HEK293 (cell line): ENCODE measurements around the gene FAM98C.

Source experiments
- CTCF ChIA-PET: fragments of 350-600 bp; formaldehyde crosslinking; extraction: SDS; loops from one replicate; lab custom pipeline; 2021; ENCODE audit warnings: antibody characterized with exemption; lab: Yijun Ruan, JAX
- POLR2A ChIA-PET: fragments of 300-600 bp; formaldehyde crosslinking; extraction: SDS; loops from one replicate; lab custom pipeline; 2020; ENCODE audit warnings: antibody characterized with exemption, inconsistent platforms; lab: Yijun Ruan, JAX
- H3K27ac ChIP-seq: fragments of 200-500 bp; sonication (Bioruptor generic); 2 replicates; pipeline ENCODE4 v1.5.1; 2014; ENCODE audit warnings: low read depth, low read length, control low read depth, inconsistent platforms; ENCODE audit errors: extremely low read depth
- H3K36me3 ChIP-seq, 2 experiments: fragments of 200-500 bp in 1 of 2; sonication (Bioruptor generic) in 1 of 2; 1 replicate in 1 of 2; 2 replicates in 1 of 2; pipeline ENCODE4 v1.5.1; 2014 to 2017; ENCODE audit warnings: inconsistent platforms in 2 of 2, low read length in 2 of 2; ENCODE audit not compliant: control insufficient read depth in 2 of 2, insufficient read depth in 1 of 2
- H3K4me1 ChIP-seq: fragments of 200-500 bp; sonication (Bioruptor generic); 2 replicates; pipeline ENCODE4 v1.5.1; 2014; ENCODE audit warnings: mild to moderate bottlenecking, low read length, inconsistent platforms; ENCODE audit not compliant: control insufficient read depth, insufficient read depth
- H3K4me3 ChIP-seq: 2 replicates; pipeline ENCODE4 v1.5.1; 2011; ENCODE audit warnings: low read depth, mild to moderate bottlenecking, control low read depth, low read length, moderate library complexity
- H3K9me3 ChIP-seq: fragments of 200-500 bp; sonication (Bioruptor generic); 2 replicates; pipeline ENCODE4 v1.5.1; 2014; ENCODE audit warnings: low read depth, low read length, inconsistent platforms; ENCODE audit not compliant: control insufficient read depth, insufficient read depth
- BCL6B ChIP-seq: fragments of 450-650 bp; formaldehyde crosslinking; IDR thresholded peaks from 2 replicates; pipeline ENCODE4 v1.5.1; 2017; ENCODE audit warnings: missing biosample characterization, missing genetic modification characterization
- EGR2 ChIP-seq: fragments of 450-650 bp; formaldehyde crosslinking; IDR thresholded peaks from 2 replicates; pipeline ENCODE4 v1.5.1; 2016; ENCODE audit warnings: low read depth, missing biosample characterization, missing genetic modification characterization
- PRDM1 ChIP-seq: fragments of 450-650 bp; formaldehyde crosslinking; IDR thresholded peaks from 2 replicates; pipeline ENCODE4; 2016; ENCODE audit warnings: missing biosample characterization, missing genetic modification characterization
- YY1 ChIP-seq: fragments of 450-650 bp; formaldehyde crosslinking; IDR thresholded peaks from 2 replicates; pipeline ENCODE4 v1.5.1; 2018; ENCODE audit warnings: missing biosample characterization, missing genetic modification characterization
- ZBTB17 ChIP-seq: fragments of 450-650 bp; formaldehyde crosslinking; IDR thresholded peaks from 2 replicates; pipeline ENCODE4 v1.5.1; 2016; ENCODE audit warnings: missing biosample characterization, missing genetic modification characterization
- ZFHX2 ChIP-seq: fragments of 450-650 bp; formaldehyde crosslinking; conservative IDR thresholded peaks from 2 replicates; pipeline ENCODE4 v1.5.1; 2016; ENCODE audit warnings: missing biosample characterization, missing genetic modification characterization
- ZNF148 ChIP-seq: fragments of 450-650 bp; formaldehyde crosslinking; IDR thresholded peaks from 2 replicates; pipeline ENCODE4 v1.5.0; 2017; ENCODE audit warnings: missing biosample characterization, missing genetic modification characterization, borderline replicate concordance
- ZNF311 ChIP-seq: fragments of 450-650 bp; formaldehyde crosslinking; IDR thresholded peaks from 2 replicates; pipeline ENCODE4 v1.5.1; 2017; ENCODE audit warnings: missing biosample characterization, missing genetic modification characterization, borderline replicate concordance
- ZNF366 ChIP-seq: fragments of 450-650 bp; formaldehyde crosslinking; conservative IDR thresholded peaks from 2 replicates; pipeline ENCODE4 v1.5.1; 2016; ENCODE audit warnings: missing biosample characterization, missing genetic modification characterization
- ZNF623 ChIP-seq: fragments of 450-650 bp; formaldehyde crosslinking; IDR thresholded peaks from 2 replicates; pipeline ENCODE4 v1.5.1; 2016; ENCODE audit warnings: missing biosample characterization, missing genetic modification characterization
- ZNF645 ChIP-seq: fragments of 450-650 bp; formaldehyde crosslinking; IDR thresholded peaks from 2 replicates; pipeline ENCODE4; 2016; ENCODE audit warnings: missing biosample characterization, missing genetic modification characterization
- ZSCAN16 ChIP-seq: fragments of 450-650 bp; formaldehyde crosslinking; IDR thresholded peaks from 2 replicates; pipeline ENCODE4 v1.5.1; 2016; ENCODE audit warnings: missing biosample characterization, missing genetic modification characterization
- TF ChIP-seq, protein P1 (sequence below): fragments of 450-650 bp; formaldehyde crosslinking; IDR thresholded peaks from 2 replicates; pipeline ENCODE4 v1.5.1; 2017; ENCODE audit warnings: missing biosample characterization, missing genetic modification characterization

Gene FAM98C

DNA sequence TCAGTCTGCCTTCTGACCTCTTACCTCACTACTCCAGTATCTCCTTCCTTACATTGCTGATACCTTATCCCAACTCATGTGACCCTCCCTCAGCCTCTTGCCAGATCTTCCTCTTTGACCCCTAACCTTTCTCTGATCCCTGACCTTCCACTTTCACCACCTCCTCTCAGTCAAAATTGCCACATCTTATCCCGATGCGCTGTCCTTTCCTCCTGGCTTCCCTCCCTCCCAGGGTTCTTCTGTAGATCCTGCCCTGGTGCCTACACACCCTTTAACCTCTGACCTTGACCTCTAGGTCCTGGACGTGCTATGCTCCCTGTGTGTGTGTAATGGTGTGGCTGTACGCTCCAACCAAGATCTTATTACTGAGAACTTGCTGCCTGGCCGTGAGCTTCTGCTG lies 54.3 kb downstream of the FAM98C start (continued):
- TF ChIP-seq BCL6B (tag by site-specific recombination) (peak; percentile 6; the same call in 1 of the 2 replicates), YY1 (tag by site-specific recombination) (no peak), PRDM1 (tag by site-specific recombination) (peak; percentile 44; the same call in 1 of the 2 replicates)

DNA sequence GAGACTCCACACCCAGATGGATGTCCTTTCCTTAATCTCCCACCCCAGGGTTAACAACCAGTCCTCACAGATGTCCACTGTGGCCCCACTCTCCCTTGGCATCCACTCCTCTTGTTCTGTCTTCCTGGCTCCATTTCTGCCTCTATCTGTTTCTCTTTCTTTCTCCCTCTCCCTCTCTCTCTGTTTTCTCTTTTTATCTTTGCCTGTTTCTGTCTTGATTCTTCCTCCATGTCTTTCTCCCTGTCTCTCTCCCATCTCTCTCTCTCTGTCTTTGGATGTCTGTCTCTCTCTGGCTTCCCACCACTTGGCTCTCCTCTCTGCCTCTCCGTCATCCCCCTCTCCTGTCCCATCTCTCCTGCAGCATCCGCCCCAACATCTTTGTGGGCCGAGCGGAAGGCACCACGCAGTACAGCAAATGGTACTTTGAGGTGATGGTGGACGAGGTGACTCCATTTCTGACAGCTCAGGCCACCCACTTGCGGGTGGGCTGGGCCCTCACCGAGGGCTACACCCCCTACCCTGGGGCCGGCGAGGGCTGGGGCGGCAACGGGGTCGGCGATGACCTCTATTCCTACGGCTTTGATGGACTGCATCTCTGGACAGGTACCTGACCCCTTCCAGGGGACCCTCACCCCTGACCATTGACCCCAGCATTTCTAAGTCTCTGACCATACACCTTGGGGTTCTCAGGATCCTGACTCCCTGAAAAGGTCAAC lies 55.0 kb downstream of the FAM98C start:
- TF ChIP-seq ZBTB17 (tag by site-specific recombination) (peak; percentile 52), ZNF148 (tag by site-specific recombination) (no peak), ZNF311 (tag by site-specific recombination) (peak; percentile 26; the same call in 1 of the 2 replicates), EGR2 (tag by site-specific recombination) (peak; percentile 48; the same call in 1 of the 2 replicates), ZSCAN16 (tag by site-specific recombination) (no peak), ZNF623 (tag by site-specific recombination) (no peak; the same call in 1 of the 2 replicates), ZFHX2 (tag by site-specific recombination) (0 out of 2 replicates have a peak, but pooled peaks have one; percentile 26), ZNF645 (tag by site-specific recombination) (peak; percentile 81; the same call in 1 of the 2 replicates), PRDM1 (tag by site-specific recombination) (peak; percentile 95), ZNF366 (tag by site-specific recombination) (peak; percentile 88)
- TF ChIP-seq, protein P1, sequence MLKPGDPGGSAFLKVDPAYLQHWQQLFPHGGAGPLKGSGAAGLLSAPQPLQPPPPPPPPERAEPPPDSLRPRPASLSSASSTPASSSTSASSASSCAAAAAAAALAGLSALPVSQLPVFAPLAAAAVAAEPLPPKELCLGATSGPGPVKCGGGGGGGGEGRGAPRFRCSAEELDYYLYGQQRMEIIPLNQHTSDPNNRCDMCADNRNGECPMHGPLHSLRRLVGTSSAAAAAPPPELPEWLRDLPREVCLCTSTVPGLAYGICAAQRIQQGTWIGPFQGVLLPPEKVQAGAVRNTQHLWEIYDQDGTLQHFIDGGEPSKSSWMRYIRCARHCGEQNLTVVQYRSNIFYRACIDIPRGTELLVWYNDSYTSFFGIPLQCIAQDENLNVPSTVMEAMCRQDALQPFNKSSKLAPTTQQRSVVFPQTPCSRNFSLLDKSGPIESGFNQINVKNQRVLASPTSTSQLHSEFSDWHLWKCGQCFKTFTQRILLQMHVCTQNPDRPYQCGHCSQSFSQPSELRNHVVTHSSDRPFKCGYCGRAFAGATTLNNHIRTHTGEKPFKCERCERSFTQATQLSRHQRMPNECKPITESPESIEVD (tag by site-specific recombination) = no peak
- Histone ChIP-seq H3K4me1 (no peaks in the 10 kb centered on the region), H3K9me3 (no peaks in the 10 kb centered on the region), H3K27ac (no peak overlapping the region), H3K36me3 (no peaks in the 10 kb centered on the region), H3K4me3 (no peak overlapping the region)
- CTCF ChIA-PET = interaction anchor here (0.6 to 2.3 kb wide), 2 partner anchors 21 to 55 kb away, joined by 3 to 5 read pairs; partner anchors contain the start of gene FAM98C
- POLR2A ChIA-PET = no interaction called here
